ENCODE measurements around the gene KIAA1143. TPM values are rescaled to one million over a fixed set of nuclear protein-coding genes. Genes with fewer than 3 reads are reported as not detected.

KIAA1143 gene
- 24.0 and 33.4 TPM in 2 replicates for total RNA-seq

DNA sequence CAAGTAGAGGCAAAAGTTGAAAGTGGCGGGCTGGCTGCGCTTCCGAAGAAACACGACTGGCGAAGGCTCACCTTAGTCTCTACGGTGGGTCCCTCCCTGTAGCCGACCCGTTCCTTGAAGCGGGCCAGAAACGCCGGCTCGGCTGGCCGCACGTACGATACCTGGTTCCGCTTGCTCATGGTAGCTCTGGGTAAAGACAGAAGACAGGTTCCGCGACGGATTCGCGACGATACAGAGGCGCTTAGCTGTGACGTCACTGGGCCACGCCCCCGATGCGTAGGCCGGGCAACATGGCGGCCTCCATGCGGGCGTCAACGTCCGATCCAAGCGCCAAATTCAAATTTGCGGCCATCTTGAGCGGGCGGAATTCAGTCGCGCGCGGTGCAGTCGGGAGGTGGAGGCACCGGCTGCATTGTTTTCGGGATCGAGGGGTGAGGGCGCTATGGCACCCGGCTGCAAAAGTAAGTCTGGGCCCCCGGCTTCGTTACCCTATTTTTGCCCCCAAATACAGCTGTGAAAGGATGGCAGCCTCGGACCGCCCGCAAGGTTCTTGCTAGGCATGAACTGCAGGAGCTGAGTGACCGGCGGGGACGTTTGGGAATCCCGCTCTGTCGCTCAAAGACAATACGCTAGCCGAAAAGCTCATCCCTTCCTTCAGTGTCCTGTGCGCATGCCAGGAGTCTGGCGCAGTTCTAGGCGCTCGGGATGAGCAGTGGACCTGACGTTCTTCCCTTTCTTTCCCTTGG is at the start of gene KIAA1143, which contains the start of gene KIF15:
TSS of gene KIAA1143 (minus strand) at position 196 of the 746 bp plus-strand sequence. CDS start at position 179, 17 bp downstream.
TSS of gene KIF15 (plus strand) at position 371 of the 746 bp plus-strand sequence. CDS start at position 443, 72 bp downstream.
- peak; percentile 87 for DNase-seq (ENCODE audit: low read depth)

GRCh38 chr3:44805960-44806359 is 44.5 kb upstream of the KIAA1143 start:
- DNase-seq (ENCODE audit: low read depth): no peak

- no peak for DNase-seq (ENCODE audit: low read depth)
Observed at GRCh38 chr3:44803298-44803697, 41.9 kb upstream of the KIAA1143 start.

DNA sequence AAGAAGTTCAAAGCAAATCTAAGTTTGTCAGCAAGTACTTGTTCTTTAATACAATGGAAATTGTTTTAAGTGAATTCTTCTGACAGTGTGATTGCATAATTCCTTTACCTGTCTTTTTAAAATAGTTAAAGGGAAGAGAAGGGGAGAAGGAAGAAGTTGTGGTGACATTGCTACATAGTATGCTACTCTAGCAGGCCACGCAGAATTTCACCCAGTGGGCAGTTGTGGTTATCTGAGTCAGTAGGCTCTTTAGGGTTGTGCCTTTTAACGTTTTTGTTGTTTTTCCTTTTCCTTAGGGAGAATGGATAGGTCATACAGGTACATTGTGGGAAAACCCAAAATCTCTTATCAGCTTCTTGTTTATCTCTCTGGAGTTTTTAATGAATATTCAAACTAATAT is 40.6 kb upstream of the KIAA1143 start:
- DNase-seq (ENCODE audit: low read depth): no peak

DNA sequence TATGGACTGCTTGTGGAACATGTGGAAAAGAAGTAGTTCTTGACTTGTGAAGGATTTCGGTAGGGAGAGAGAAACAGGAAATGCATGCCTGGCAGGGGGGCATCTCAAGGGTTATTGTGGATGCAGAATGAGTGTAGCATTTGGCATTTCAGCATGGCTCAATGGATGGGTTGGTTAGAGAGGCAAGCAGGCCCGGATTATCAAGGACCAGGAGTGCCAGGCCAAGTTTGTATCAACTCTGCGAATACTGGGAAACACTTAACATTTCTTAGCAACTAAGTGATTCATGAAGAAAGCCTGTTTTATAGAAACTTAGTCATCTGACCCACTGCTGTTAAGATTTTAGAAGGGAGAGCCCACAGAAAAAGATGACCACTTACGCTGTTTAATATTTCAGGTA is 33.8 kb upstream of the KIAA1143 start:
- DNase-seq (ENCODE audit: low read depth): no peak

DNA sequence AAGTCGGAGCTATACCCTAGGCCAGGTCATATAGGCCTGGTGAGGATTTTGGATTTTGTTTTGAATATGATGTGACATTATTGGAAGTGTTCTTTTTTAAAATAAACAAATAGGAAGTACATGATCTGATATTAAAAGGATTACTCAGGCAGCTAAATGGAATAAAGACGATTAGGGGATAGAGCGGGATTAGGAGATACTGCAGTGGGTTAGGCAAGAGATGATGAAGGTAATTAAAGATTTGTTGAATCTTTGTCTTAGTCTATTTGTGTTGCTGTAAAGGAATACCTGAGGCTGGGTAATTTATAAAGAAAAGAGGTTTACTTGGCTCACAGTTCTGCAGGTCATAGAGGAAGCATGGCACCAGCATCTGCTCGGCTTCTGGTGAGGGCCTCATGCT is 21.5 kb upstream of the KIAA1143 start:
- no peak for DNase-seq (ENCODE audit: low read depth)

- DNase-seq (ENCODE audit: low read depth): no peak
Observed at GRCh38 chr3:44772099-44772442, 10.7 kb upstream of the KIAA1143 start.

GRCh38 chr3:44771424-44772098 is 10.1 kb upstream of the KIAA1143 start:
- no peak for DNase-seq (ENCODE audit: low read depth)

GRCh38 chr3:44764248-44764647 is 2.8 kb upstream of the KIAA1143 start:
- DNase-seq (ENCODE audit: low read depth): no peak

GRCh38 chr3:44762690-44763089 is 1.3 kb upstream of the KIAA1143 start:
- no peak for DNase-seq (ENCODE audit: low read depth)

DNA sequence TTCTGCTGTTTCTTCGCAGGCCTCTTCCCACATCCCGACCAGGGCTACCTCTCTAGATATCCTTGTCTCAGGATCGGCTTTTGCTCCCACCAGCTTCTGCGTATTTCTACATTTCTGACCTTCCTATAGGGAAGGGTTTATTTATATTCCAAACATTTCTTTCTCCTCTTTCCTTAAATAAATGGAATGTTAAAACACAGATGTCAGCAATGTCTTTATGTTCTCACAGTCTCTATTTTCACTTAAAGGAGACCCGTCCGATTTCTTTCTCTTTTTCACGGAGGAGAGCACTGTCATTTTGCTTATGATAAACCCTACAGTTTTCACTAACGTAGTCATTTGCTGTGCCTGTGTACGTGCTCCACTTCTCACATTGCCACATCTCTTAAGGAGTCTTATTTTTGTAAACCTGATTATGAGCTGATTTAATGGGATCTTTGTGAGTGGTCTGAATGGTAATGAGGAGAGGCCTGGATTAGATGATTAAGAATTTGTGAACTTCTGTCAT is 805 bp upstream of the KIAA1143 start:
- peak; percentile 9 for DNase-seq (ENCODE audit: low read depth)

- DNase-seq (ENCODE audit: low read depth): no peak
Observed at GRCh38 chr3:44761101-44761423, 357 bp downstream of the KIAA1143 start.

- DNase-seq (ENCODE audit: low read depth): no peak
Observed at GRCh38 chr3:44734646-44735168, 26.7 kb downstream of the KIAA1143 start.

GRCh38 chr3:44729384-44729910 is 32.0 kb downstream of the KIAA1143 start, which contains the start of gene ZNF501:
Gene ZNF501, plus strand, starts transcription at chr3:44729635. Its CDS starts 4,787 bp downstream, at chr3:44734422.
- DNase-seq (ENCODE audit: low read depth): peak; percentile 73

- no peak for DNase-seq (ENCODE audit: low read depth)
Observed at GRCh38 chr3:44722103-44722401, 39.4 kb downstream of the KIAA1143 start.

DNA sequence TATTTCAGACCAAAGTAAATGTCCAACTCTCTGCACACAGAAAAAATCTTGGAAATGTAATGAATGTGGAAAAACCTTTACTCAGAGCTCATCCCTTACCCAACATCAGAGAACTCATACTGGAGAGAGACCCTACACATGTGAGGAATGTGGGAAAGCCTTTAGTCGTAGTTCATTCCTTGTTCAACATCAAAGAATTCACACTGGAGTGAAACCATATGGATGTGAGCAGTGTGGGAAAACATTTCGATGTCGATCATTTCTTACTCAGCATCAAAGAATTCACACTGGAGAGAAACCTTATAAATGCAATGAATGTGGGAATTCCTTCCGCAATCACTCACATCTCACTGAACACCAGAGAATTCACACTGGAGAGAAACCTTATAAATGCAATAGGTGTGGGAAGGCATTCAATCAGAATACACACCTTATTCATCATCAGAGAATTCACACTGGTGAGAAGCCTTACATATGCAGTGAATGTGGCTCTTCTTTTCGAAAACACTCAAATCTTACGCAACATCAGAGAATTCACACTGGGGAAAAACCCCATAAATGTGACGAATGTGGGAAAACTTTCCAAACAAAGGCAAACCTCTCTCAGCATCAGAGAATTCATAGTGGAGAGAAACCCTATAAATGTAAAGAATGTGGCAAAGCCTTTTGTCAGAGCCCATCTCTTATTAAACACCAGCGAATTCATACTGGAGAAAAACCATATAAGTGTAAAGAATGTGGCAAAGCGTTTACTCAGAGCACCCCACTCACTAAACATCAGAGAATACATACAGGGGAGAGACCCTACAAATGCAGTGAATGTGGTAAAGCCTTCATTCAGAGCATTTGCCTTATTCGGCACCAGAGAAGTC is 40.0 kb downstream of the KIAA1143 start:
- DNase-seq (ENCODE audit: low read depth): peak; percentile 8

DNA sequence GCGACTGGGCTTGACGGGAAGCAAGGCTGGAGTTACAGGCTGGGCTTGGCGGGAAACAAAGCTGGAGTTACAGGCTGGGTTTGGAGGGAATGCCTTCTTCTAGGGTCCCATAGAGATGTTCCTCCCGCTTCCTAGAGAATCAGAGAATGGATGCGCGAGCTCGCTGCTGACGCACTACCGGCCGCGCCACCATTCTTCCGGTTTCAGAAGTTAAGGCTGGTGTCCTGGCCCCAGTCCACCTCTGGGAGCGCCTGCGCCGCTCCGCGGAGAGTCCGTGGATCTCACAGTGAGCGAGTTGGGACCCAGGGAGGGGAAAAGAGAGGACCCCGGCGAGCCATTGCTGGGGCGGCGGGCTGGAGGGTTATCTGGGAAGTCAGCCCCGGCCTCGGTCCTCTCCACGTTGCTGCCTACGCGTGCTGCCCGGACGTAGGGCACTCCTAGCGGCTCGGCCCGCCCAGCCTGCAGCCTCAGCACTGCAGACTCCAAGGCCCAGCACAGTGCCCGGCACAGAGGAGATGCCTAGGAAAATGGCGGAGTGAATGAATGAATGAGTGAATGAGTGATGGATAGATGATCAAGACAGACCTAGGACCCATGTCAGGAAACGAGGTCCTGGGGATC is 48.9 kb downstream of the KIAA1143 start, which contains the start of gene ZNF502:
TSS of gene ZNF502 (plus strand) at position 206 of the 621 bp plus-strand sequence. CDS start 7,602 bp downstream, outside the sequence.
- DNase-seq (ENCODE audit: low read depth): peak; percentile 71
